ENCODE results near the gene MEI4. TPM values are rescaled to one million over a fixed set of nuclear protein-coding genes. Genes with fewer than 3 reads are reported as not detected.

The MEI4 gene
- total and polyA plus RNA-seq, 2 donors (not counting 1 experiment from before 2014, with no cell fraction given), result not detected

DNA sequence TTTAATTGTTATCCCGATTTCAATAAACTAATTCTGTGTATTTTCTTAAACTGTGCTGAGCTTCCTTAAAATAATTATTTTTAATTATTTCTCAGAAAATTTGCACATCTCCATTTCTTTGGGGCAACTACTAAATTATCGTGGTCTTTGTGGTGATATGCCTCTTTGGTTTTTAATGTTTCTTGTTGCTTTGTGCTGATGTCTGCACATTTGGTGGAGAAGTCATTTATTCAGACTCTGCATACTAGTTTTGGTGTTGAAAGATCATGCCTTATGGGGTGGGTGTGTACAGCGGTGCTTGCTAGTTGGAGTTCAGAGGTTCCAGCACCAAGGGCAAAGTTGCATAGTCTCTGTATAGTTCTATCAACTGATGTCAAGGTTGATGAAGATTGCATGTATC is 253.2 kb downstream of the MEI4 start:
- Histone ChIP-seq H2AFZ (ENCODE audit: insufficient read depth, low read depth, low read length, poor library complexity, severe bottlenecking) (no peak overlapping the region), H4K20me1 (ENCODE audit: control insufficient read depth, insufficient read depth, low read length, poor library complexity, severe bottlenecking) (no peaks in the 10 kb centered on the region), H3K36me3 (replicated peaks in 1 of 2; ENCODE audit: control extremely low read depth in 1 of 2, control insufficient read depth in 1 of 2, extremely low read depth in 1 of 2, insufficient read depth in 2 of 2, low read length in 1 of 2) (no peaks in the 10 kb centered on the region), H3K27me3 (replicated peaks in 1 of 4; ENCODE audit: control extremely low read depth in 1 of 4, control insufficient read depth in 3 of 4, insufficient read depth in 4 of 4, low read length in 3 of 4) (no peaks in the 10 kb centered on the region), H3K4me2 (replicated peaks; ENCODE audit: low read depth, low read length, poor library complexity, severe bottlenecking) (no peak overlapping the region), H3K9me3 (ENCODE audit: control extremely low read depth in 1 of 3, control insufficient read depth in 2 of 3, insufficient read depth in 1 of 3, low read length in 2 of 3) (no peaks in the 10 kb centered on the region), H3K9ac (ENCODE audit: low read length) (no peak overlapping the region), H3K27ac (ENCODE audit: low read length in 2 of 2) (no peak overlapping the region), H3K79me2 (ENCODE audit: control insufficient read depth, insufficient read depth, low read length) (no peaks in the 10 kb centered on the region), H3K4me1 (ENCODE audit: control insufficient read depth in 2 of 2, insufficient read depth in 2 of 2, low read length in 2 of 2) (no peaks in the 10 kb centered on the region), H3K4me3 (ENCODE audit: control extremely low read depth in 1 of 5, extremely low read depth in 1 of 5, insufficient read depth in 1 of 5, low read depth in 2 of 5, low read length in 4 of 5) (no peak overlapping the region)
- WGBS (ENCODE audit: insufficient coverage), result 100% methylated on average over 1 of the region's 3 CpGs
- Mint-ChIP-seq H3K4me3 (no peak overlapping the region), H3K9me3 (ENCODE audit: insufficient read depth) (peaks cover 6% of the 10 kb centered on the region), H3K27ac (no peak overlapping the region), H3K4me1 (no peaks in the 10 kb centered on the region), H3K27me3 (no peaks in the 10 kb centered on the region)
- ATAC-seq (ENCODE audit: low read depth), result no peak
- TF ChIP-seq EZH2 (IDR thresholded peaks at IDR 0.05; ENCODE audit: borderline replicate concordance, insufficient read depth, low read depth, low read length, poor library complexity, severe bottlenecking), result no peak
- TF ChIP-seq, protein P1, sequence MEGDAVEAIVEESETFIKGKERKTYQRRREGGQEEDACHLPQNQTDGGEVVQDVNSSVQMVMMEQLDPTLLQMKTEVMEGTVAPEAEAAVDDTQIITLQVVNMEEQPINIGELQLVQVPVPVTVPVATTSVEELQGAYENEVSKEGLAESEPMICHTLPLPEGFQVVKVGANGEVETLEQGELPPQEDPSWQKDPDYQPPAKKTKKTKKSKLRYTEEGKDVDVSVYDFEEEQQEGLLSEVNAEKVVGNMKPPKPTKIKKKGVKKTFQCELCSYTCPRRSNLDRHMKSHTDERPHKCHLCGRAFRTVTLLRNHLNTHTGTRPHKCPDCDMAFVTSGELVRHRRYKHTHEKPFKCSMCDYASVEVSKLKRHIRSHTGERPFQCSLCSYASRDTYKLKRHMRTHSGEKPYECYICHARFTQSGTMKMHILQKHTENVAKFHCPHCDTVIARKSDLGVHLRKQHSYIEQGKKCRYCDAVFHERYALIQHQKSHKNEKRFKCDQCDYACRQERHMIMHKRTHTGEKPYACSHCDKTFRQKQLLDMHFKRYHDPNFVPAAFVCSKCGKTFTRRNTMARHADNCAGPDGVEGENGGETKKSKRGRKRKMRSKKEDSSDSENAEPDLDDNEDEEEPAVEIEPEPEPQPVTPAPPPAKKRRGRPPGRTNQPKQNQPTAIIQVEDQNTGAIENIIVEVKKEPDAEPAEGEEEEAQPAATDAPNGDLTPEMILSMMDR (IDR thresholded peaks at IDR 0.05), result no peak
- no peak for DNase-seq
- intact Hi-C loops (cut with micrococcal nuclease), result no loop called here
- ChIA-PET POLR2A (no interaction called here), CTCF (no interaction called here)

GRCh38 chr6:77910826-77911225 is 258.0 kb downstream of the MEI4 start:
- Mint-ChIP-seq H3K27me3 (no peaks in the 10 kb centered on the region), H3K4me1 (no peaks in the 10 kb centered on the region), H3K27ac (no peak overlapping the region), H3K9me3 (ENCODE audit: insufficient read depth) (peaks cover 8% of the 10 kb centered on the region), H3K4me3 (no peak overlapping the region)
- no peak overlapping the region for H3K4me2 ChIP-seq (replicated peaks; ENCODE audit: low read depth, low read length, poor library complexity, severe bottlenecking)
- H3K9me3 ChIP-seq (ENCODE audit: control extremely low read depth in 1 of 3, control insufficient read depth in 2 of 3, insufficient read depth in 1 of 3, low read length in 2 of 3), result no peaks in the 10 kb centered on the region
- H3K27ac ChIP-seq (ENCODE audit: low read length in 2 of 2), result no peak overlapping the region
- DNase-seq (no peak), ATAC-seq (ENCODE audit: low read depth) (no peak)
- H3K4me1 ChIP-seq (ENCODE audit: control insufficient read depth in 2 of 2, insufficient read depth in 2 of 2, low read length in 2 of 2), result no peaks in the 10 kb centered on the region
- no peaks in the 10 kb centered on the region for H3K27me3 ChIP-seq (replicated peaks in 1 of 4; ENCODE audit: control extremely low read depth in 1 of 4, control insufficient read depth in 3 of 4, insufficient read depth in 4 of 4, low read length in 3 of 4)
- intact Hi-C loops (cut with micrococcal nuclease), result no loop called here
- CTCF ChIA-PET, result no interaction called here
- no peak overlapping the region for H3K9ac ChIP-seq (ENCODE audit: low read length)
- H4K20me1 ChIP-seq (ENCODE audit: control insufficient read depth, insufficient read depth, low read length, poor library complexity, severe bottlenecking), result no peaks in the 10 kb centered on the region
- no peak overlapping the region for H2AFZ ChIP-seq (ENCODE audit: insufficient read depth, low read depth, low read length, poor library complexity, severe bottlenecking)
- no peaks in the 10 kb centered on the region for H3K79me2 ChIP-seq (ENCODE audit: control insufficient read depth, insufficient read depth, low read length)
- no peaks in the 10 kb centered on the region for H3K36me3 ChIP-seq (replicated peaks in 1 of 2; ENCODE audit: control extremely low read depth in 1 of 2, control insufficient read depth in 1 of 2, extremely low read depth in 1 of 2, insufficient read depth in 2 of 2, low read length in 1 of 2)
- POLR2A ChIA-PET, result no interaction called here
- no peak for TF ChIP-seq EZH2 (IDR thresholded peaks at IDR 0.05; ENCODE audit: borderline replicate concordance, insufficient read depth, low read depth, low read length, poor library complexity, severe bottlenecking)
- TF ChIP-seq, protein P1 (IDR thresholded peaks at IDR 0.05), result no peak
- no CpG with 5 or more reads among the region's 1 CpG for WGBS (ENCODE audit: insufficient coverage)
- H3K4me3 ChIP-seq (ENCODE audit: control extremely low read depth in 1 of 5, extremely low read depth in 1 of 5, insufficient read depth in 1 of 5, low read depth in 2 of 5, low read length in 4 of 5), result no peak overlapping the region

Data from B cell (primary cell).